ENCODE results near the gene CD200R1L. TPM values are rescaled to one million over a fixed set of nuclear protein-coding genes. Genes with fewer than 3 reads are reported as not detected.

CD200R1L gene
- total and polyA plus RNA-seq, 3 donors from 2014 or later = 0.71 to 7.9 TPM; not detected in 1

DNA sequence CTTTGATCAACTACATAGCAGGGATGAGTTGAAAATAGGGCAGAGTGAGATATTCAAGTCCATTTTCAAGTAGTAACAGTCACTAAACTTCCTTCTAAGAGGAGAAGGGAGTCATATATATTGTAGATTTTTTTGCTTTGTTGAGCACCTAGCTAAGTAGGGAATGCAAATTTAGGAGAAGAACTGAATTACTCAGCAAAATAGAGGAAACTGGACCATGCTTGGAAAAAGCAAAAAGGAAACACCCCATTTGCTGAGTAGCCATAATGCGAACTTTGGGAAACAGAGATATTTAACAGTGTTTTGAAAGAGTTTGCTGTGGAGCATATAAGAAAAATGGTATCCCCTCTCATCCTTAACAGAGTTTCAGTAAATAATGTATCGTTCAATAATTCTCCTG is 54.9 kb downstream of the CD200R1L start:
- Histone ChIP-seq H3K4me3 (no peak overlapping the region), H3K9me3 (no peaks in the 10 kb centered on the region), H3K36me3 (ENCODE audit: low read depth, missing control alignments) (no peaks in the 10 kb centered on the region), H3K27ac (no peak overlapping the region), H3K27me3 (no peaks in the 10 kb centered on the region), H3K4me1 (peaks cover 11% of the 10 kb centered on the region)
- intact Hi-C loops (cut with DNase I; ENCODE audit: low total_unique reads) = no loop called here
- WGBS, 2 donors = 91 to 97% methylated on average over 2 of the region's 2 CpGs
- no peak for DNase-seq
- TF ChIP-seq POLR2A (IDR thresholded peaks at IDR 0.05) = no peak
- TF ChIP-seq, protein P1, sequence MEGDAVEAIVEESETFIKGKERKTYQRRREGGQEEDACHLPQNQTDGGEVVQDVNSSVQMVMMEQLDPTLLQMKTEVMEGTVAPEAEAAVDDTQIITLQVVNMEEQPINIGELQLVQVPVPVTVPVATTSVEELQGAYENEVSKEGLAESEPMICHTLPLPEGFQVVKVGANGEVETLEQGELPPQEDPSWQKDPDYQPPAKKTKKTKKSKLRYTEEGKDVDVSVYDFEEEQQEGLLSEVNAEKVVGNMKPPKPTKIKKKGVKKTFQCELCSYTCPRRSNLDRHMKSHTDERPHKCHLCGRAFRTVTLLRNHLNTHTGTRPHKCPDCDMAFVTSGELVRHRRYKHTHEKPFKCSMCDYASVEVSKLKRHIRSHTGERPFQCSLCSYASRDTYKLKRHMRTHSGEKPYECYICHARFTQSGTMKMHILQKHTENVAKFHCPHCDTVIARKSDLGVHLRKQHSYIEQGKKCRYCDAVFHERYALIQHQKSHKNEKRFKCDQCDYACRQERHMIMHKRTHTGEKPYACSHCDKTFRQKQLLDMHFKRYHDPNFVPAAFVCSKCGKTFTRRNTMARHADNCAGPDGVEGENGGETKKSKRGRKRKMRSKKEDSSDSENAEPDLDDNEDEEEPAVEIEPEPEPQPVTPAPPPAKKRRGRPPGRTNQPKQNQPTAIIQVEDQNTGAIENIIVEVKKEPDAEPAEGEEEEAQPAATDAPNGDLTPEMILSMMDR (IDR thresholded peaks at IDR 0.05) = no peak

DNA sequence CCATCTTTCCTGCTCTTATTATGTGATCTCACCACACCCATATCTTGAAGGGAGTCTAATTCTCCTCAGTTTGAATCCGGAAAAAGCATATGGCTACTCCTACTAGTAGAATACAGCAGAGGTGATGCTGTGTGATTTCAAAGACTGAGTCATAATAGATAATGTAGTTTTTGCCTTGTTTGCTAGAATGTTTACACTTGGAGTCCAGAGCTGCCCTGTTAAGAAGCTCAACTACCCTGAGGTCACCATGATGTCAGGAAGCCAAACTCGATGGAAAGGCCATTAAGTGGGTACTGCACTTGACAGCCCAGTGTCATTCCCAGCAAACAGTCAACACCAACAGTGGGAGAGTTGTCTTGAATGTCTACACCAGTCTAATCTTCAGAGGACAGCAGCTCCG is 56.9 kb downstream of the CD200R1L start:
- H3K36me3 ChIP-seq (ENCODE audit: low read depth, missing control alignments) = no peaks in the 10 kb centered on the region
- TF ChIP-seq POLR2A (IDR thresholded peaks at IDR 0.05) = no peak
- TF ChIP-seq, protein P1 (IDR thresholded peaks at IDR 0.05) = no peak
- WGBS, 2 donors = 73 to 74% methylated on average over 3 of the region's 3 CpGs
- H3K4me1 ChIP-seq = peaks cover 11% of the 10 kb centered on the region
- H3K9me3 ChIP-seq = no peaks in the 10 kb centered on the region
- DNase-seq = no peak
- H3K27me3 ChIP-seq = no peaks in the 10 kb centered on the region
- H3K4me3 ChIP-seq = no peak overlapping the region
- no peak overlapping the region for H3K27ac ChIP-seq
- intact Hi-C loops (cut with DNase I; ENCODE audit: low total_unique reads) = no loop called here

DNA sequence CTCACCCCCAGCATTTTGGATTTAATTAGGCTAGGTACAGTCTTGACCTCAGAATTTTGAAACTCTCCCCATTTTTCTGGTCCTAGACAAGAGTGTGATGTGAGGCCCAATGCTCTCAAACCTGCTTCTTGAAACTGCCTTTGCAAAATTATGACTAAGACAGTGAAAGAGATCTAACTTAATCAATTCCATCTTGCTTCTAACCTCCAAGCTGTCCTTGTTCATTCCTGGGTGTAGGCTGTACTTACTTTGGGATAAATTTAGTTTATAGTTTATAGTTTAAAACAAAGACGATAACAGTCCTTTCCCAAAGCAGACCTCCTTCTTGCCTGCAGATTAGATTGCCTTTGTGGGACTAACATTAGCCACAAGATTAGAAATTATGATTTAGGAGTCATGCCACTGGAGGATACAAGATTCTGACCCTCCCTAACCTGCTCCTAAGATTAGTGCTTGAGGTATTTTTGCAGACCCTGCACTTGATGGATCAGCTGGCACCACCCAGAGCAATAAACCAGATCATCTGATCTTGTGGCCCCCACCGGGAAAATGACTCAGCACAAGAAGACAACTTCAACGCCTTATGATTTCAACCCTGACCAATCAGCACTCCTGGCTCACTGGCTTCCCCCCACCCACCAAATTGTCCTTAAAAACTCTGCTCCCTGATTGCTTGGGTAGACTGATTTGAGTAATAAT is 59.6 kb downstream of the CD200R1L start:
- Histone ChIP-seq H3K27me3 (no peaks in the 10 kb centered on the region), H3K4me3 (no peak overlapping the region), H3K9me3 (no peaks in the 10 kb centered on the region), H3K4me1 (no peaks in the 10 kb centered on the region), H3K36me3 (ENCODE audit: low read depth, missing control alignments) (no peaks in the 10 kb centered on the region), H3K27ac (no peak overlapping the region)
- TF ChIP-seq POLR2A (IDR thresholded peaks at IDR 0.05) = no peak
- TF ChIP-seq, protein P1 (IDR thresholded peaks at IDR 0.05) = no peak
- DNase-seq = no peak
- intact Hi-C loops (cut with DNase I; ENCODE audit: low total_unique reads) = no loop called here
- 87 to 91% methylated on average over 3 of the region's 3 CpGs for WGBS, 2 donors

DNA sequence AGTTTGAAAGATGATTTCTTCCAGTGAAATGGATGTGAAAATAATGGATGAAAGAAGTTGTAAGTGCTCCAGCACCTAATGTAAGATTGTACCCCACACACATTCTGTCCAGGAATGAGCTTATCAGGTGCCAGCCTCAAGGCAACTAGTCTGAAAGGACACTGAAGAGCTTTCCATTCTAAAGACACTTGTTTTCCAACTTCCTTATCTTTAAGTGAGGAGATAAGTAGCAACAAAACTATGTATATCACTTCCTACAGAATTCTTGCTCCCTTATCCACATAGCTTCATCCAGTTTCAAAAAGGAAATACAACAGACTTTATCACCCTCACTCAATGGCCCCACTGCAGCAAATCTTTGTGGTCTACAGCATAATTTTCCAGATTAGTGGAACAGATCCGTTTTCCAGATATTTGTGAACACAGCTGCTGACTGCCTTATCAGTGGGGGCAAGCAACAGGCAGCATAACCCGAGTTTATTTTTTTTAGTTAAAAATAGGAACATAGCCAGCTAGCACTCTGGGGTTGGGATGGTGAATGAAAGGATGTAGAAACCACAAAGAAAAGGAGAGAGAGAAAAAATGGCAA is 60.6 kb downstream of the CD200R1L start:
- no peak for DNase-seq
- no peak overlapping the region for H3K27ac ChIP-seq
- no peaks in the 10 kb centered on the region for H3K4me1 ChIP-seq
- H3K27me3 ChIP-seq = no peaks in the 10 kb centered on the region
- intact Hi-C loops (cut with DNase I; ENCODE audit: low total_unique reads) = no loop called here
- H3K9me3 ChIP-seq = no peaks in the 10 kb centered on the region
- no peaks in the 10 kb centered on the region for H3K36me3 ChIP-seq (ENCODE audit: low read depth, missing control alignments)
- TF ChIP-seq POLR2A (IDR thresholded peaks at IDR 0.05) = no peak
- TF ChIP-seq, protein P1 (IDR thresholded peaks at IDR 0.05) = no peak
- no peak overlapping the region for H3K4me3 ChIP-seq
- whole genome bisulfite sequencing, 2 donors = 26 to 27% methylated on average over 2 of the region's 2 CpGs
